Measurements from ENCODE around the gene GTPBP2. TPM values are rescaled to one million over a fixed set of nuclear protein-coding genes. Genes with fewer than 3 reads are reported as not detected.

GTPBP2 gene
- total and polyA plus RNA-seq, 2 of the 13 experiments (the other 11 are each of a cell fraction or from before 2014, with no cell fraction given) = 26.9 to 88.2 TPM

DNA sequence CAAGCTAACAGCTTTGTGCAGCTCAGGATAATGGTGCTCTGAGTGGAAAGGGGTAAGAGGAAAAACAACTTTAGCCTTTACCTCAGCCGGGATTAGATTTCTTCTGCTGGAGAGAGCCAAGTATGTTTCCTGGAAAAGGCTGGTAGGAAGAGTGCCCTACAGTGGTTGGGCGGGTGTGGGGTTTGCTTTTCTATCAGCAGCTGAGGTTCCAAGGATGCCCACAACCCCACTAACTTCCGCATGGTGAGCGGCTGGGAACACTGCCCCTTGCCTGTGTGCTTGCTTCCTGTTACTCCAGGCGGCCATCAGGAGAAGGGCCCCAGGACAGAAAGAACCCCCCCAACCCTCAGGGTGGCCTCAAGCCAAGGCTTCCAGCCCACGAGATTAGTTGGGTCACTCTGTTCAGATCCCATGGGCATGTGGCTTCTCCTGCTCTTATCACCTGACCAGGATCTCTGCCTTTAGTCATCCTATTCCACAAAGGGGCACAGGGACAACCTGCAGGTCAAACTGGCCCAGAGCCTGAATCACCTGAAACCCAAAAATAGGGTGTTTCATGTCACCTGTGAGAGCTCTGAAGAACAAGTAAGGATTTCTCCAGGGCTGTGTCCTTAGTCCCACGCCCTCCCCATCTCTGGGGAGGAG, 48.0 kb upstream of the GTPBP2 start:
- intact Hi-C loops (cut with micrococcal nuclease; ENCODE audit: unreplicated experiment) = no loop called here

More for the DNA sequence above, 48.0 kb upstream of the GTPBP2 start:
- Histone ChIP-seq H3K4me3 (replicated peaks in 1 of 3; ENCODE audit: insufficient read depth in 1 of 3, low read depth in 2 of 3, low read length in 3 of 3) (no peak overlapping the region), H3K36me3 (replicated peaks in 1 of 2; ENCODE audit: control insufficient read depth in 1 of 2, insufficient read depth in 2 of 2, low read length in 2 of 2) (peaks cover 62 to 90% of the 10 kb centered on the region in 2 experiments), H2AFZ (ENCODE audit: low read length) (no peak overlapping the region), H3K27me3 (ENCODE audit: control insufficient read depth in 1 of 2, insufficient read depth in 2 of 2, low read length in 2 of 2) (no peaks in the 10 kb centered on the region), H3K4me2 (ENCODE audit: low read depth, low read length) (no peak overlapping the region), H3K9ac (ENCODE audit: insufficient read depth, low read depth, low read length) (no peak overlapping the region), H3K9me3 (ENCODE audit: low read length) (no peaks in the 10 kb centered on the region), H3K27ac (ENCODE audit: extremely low read length, insufficient read depth, low read length) (no peak overlapping the region), H4K20me1 (ENCODE audit: insufficient read depth, low read length) (no peaks in the 10 kb centered on the region), H3K4me1 (ENCODE audit: insufficient read depth, low read length) (peaks cover 19% of the 10 kb centered on the region), H3K79me2 (ENCODE audit: insufficient read depth, low read length) (peaks cover 14% of the 10 kb centered on the region)
- FAIRE-seq (no peak), DNase-seq (ENCODE audit: low spot score) (no peak), ATAC-seq (no peak)
- TF ChIP-seq ZBTB7A (CRISPR knock-in tag; IDR thresholded peaks at IDR 0.05) (no peak), CEBPB (IDR thresholded peaks at IDR 0.05; ENCODE audit: borderline replicate concordance, low read depth, low read length) (no peak), SMARCE1 (IDR thresholded peaks at IDR 0.05; ENCODE audit: borderline replicate concordance) (no peak), ZNF224 (CRISPR knock-in tag; IDR thresholded peaks at IDR 0.05) (no peak), POLR2G (IDR thresholded peaks at IDR 0.05; ENCODE audit: low read depth, low read length) (no peak), KLF13 (CRISPR knock-in tag; IDR thresholded peaks at IDR 0.05) (no peak), SRF (IDR thresholded peaks at IDR 0.05; ENCODE audit: low read depth, low read length) (no peak), BCLAF1 (IDR thresholded peaks at IDR 0.05) (no peak)
- TF ChIP-seq, protein P1, sequence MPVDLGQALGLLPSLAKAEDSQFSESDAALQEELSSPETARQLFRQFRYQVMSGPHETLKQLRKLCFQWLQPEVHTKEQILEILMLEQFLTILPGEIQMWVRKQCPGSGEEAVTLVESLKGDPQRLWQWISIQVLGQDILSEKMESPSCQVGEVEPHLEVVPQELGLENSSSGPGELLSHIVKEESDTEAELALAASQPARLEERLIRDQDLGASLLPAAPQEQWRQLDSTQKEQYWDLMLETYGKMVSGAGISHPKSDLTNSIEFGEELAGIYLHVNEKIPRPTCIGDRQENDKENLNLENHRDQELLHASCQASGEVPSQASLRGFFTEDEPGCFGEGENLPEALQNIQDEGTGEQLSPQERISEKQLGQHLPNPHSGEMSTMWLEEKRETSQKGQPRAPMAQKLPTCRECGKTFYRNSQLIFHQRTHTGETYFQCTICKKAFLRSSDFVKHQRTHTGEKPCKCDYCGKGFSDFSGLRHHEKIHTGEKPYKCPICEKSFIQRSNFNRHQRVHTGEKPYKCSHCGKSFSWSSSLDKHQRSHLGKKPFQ (CRISPR knock-in tag; IDR thresholded peaks at IDR 0.05; ENCODE audit: insufficient replicate concordance) = no peak
- no TSS peak for BruUV-seq (replicated peaks)
- in situ Hi-C loops (cut with HindIII; ENCODE audit: extremely low pct_ligation_motif_present, low pct_unique_long_range_greater_than_20kb) = no loop called here
- 92% methylated on average over 7 of the region's 7 CpGs for WGBS (ENCODE audit: low lambda C conversion rate)
- POLR2A ChIA-PET = no interaction called here
- CTCF ChIA-PET (ENCODE audit: low intra/inter-chr PET ratio, low total read pairs) = no interaction called here
